SK-N-DZ (cell line): Measurements from ENCODE around the gene BPIFB1.

Experiments used
- DNase-seq: peaks from one replicate; pipeline ENCODE4 v3.0.0-alpha.2; 2015; ENCODE audit warnings: low spot score

The BPIFB1 gene

DNA sequence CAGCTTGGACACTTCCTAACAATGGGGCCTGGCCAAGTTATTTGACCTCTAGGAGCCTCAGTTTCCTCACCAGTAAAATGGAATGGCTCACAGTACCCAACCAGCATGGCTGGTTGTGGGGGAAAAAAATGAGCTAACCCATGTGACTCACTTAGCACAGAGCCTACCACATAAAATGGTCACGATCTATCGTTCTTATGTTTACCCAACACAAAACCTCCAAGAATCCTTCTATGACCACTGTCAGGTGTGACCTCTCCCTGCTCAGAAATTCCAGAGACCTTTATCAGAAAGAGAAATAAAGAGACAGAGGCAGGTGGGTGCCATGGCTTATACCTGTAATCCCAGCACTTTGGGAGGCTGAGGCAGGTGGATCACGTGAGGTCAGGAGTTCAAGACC is 39.4 kb downstream of the BPIFB1 start:
- no peak for DNase-seq

DNA sequence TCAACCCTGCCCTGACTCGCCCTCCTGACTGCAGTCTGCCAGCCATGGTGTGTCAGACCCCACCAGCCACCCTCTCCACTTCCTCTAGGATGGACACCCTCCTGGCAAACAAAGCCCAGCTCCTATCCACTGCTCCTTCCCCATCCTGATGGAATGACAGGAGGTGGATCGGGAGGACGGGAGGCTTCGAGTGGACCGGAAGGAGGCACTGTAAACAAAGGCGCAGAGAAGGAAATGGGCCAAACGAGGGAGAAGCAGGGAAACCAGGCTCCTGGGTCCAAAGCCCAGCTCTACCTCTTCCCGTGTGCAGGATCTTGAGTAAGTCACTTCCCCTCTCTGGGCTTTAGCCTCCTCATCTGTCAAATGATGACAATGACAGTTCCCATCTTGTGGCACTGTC is 40.2 kb downstream of the BPIFB1 start:
- DNase-seq = no peak

DNA sequence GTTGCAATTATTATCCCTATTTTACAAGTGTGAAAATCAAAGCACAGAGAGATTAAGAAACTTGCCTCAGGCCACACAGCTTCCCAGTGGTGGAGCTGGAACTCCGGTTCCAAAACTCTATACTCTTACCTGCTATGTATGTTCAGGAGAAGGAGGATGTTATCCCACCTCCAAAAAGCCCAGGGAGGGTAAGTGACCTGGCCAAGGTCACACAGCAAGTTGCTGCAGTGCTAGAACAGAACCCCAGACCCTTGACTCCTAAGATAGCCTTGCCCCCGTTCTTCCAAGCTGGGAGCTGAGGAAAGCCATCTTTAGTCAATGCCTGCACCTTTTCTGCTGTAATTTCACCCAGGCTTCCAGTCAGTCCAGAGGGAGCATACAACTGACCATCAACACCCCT is 42.3 kb downstream of the BPIFB1 start:
- DNase-seq = no peak

DNA sequence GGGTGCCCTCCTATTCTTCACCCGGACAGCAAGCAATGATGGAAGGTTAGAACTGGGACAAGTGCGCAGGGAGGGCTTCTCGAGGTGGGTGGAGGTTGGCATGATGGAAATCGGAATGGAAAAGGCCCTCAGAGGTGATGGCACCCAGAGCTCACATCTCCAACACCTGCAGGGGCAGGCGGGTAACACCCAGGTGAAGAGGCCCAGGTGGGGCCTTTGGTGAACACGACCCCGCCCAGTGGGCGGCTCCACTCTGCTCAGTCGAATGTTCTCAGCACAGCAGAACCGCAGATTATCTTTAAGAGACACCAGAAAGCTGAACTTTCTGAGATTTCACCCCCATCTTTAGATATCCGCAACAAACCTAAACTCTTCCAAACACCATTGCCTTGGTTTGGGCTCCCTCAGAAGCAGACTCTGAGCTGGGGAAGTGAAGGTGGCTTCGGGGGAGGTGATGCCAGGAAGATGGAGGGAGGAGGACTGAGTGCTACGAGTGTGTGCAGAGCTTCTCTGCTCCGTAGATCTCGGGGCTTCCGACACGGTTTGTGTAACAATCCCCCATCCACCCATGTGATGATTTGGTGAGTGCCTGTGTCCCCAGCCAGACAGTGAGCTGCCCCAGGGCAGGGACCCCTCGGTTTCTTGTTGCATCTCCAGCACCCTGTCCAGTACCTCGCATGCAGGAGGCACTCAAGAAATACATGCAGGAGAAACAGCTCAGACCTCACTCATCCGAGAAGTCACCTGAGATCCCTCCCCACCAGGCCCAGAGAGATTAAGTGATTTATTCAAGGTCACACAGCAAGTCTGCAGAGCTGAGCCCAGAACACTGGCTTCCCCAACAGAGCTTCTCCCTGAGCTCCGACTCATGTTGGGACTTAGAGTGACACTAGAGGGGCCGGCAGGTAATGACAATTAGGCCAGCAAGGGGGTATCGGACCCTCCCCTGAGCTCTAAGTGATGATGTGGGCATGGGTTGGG is 45.4 kb downstream of the BPIFB1 start:
- no peak for DNase-seq

DNA sequence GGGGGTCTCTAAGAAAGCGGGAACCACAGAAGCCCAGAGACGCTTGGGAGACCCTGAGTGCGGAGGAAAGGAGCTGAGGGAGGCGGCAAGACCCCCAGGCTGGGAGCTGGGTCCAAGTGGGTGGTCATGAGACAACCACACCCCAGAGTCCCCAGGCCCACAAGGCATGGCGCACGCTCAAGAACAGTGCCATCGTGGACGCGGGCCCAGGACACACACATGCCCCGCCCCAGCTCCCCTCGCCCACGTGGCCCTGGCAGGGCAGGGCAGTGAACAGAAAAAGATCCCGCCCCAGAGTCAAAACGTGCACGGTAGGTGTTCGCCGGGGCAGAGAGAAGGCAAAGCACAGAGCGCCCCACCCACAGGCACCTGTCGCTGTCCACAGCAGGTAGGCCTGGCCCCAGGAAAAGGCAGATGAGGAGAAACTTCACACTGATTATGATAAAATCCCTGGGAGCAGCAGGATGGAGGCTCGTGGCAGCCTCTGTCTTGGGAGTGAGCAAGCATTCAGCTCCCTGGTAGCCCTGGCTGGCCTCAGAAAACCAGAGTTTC is 50.0 kb downstream of the BPIFB1 start:
- no peak for DNase-seq

DNA sequence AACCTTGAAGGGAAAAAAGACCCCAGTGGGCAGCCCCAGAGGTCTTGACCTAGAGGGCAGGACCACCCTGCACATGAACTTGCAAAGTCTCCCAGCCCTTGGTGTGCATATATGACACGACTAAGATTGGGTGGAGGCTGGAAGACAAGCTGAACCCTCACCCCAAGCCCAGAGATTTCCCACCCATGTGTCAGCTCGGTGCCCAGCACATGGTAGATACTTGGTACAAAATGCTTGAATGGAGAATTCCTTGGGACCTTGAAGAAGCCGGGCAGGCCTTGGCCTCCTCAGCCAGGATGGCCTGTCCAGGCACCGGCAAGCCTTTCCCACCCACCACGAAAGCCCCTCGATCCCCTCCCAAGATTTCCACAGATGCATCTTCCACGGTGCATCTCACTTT is 50.6 kb downstream of the BPIFB1 start:
- DNase-seq = no peak

DNA sequence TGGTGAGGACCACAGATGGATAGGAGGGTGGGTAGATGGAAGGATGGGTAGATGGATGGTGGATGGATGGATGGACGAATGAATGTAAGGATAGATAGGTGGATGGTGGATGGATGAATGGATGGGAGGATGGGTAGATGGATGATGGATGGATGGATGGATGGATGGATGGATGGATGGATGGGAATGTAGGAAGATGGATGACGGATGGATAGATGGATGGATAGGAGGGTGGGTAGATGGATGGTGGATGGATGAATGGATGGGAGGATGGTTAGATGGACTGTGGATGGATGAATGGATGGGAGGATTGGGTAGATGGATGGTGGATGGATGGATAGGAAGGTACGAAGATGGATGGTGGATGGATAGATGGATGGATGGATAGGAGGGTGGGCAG is 51.1 kb downstream of the BPIFB1 start:
- DNase-seq = no peak

DNA sequence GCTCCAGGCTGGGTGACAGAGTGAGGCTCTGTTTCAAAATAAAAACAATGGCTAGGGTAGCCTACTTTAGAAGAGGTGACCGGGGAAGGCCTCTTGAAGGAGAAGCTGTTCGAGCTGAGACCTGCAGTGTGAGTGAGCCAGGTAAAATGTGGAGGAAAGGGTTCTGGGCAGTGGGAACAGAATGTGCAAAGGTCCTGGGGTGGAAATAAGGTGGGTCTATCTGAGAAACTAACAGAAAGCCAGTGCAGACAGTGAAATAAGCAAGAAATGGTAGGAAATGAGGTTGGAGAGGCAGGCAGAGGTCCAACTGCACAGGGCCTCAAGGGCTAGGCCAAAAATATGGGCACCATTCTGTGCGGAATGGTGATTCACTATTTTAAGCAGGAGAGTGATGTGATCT is 53.4 kb downstream of the BPIFB1 start:
- DNase-seq = no peak

DNA sequence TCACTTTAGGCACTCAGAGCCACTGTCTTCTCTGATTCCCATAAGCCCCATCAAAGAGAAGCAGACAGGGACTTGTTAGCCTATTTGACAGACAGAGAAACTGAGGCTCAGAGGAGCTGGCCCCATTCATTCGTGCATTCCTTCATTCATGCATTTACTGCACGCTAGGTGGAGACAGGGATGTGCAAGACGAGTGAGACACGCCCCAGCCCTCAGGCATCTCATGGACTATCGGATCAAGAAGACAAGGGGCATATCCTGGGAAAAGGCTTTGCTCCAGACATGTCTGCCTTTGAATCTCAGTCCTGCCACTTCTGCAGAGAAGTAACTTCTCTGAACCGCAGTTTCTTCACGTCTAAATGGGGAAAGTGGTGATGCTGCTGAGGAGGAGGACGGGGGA is 54.1 kb downstream of the BPIFB1 start:
- no peak for DNase-seq

DNA sequence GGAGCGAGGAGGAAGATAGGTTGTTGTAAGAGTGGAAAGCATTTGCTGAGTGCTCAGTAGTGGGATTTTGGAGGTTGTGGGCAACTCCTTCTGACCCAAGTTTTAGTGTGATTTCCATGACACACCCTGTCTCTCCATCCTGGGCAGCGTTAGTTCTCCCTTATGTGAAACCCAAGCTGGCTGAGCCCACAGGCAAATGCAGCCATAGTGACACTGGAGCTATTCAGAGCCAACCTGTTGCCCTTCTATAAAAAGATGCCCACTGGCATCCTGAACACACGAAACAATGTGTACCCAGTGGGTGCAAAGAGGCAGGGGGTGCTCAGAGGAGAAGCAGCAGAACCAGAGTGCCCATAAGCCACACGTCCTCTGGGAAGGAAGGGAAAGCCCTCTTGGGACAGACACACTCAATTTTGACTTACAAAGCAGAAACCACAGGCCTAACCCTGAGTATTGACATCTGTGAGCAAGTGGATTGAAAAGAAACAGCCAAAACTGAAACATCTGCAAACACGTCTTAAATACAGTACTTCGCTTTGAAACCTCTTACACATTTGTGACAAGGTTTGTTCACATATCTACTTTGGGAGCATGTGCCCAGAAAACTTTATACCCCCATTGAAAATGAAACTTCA is 54.6 kb downstream of the BPIFB1 start:
- no peak for DNase-seq

DNA sequence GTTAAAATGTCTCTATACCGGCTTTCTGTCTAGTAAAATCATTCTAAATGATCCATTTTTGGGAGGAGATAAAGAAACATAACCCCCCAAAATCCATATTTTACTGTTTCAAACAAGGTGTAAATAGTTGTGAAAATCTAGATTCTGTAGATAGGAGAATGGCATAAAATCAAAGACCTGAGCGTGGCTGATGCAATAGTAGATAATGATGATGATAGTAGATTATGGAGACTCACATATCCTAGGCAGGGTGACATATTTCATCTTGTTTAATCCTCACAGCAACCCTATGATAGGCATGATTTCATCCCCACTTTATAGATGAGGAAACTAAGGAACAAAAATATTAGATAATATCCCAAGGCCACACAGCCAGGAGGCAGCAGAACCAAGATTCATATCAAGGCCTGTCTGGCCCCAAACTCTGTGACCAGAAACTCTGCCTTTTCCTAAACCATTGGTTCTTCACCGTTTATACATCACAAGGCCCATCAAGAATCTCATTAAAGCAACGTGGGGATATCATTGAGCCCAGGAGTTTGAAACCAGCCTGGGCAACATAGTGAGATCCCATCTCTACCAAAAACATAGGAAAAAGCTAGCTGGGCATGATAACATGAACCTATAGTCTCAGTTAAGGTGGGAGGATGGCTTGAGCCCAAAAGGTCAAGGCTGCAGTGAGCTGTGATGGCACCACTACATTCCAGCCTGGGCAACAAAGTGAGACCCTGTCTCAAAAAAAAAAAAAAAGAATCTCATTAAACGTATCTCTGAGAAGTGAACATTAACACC is 55.6 kb downstream of the BPIFB1 start:
- DNase-seq = no peak

DNA sequence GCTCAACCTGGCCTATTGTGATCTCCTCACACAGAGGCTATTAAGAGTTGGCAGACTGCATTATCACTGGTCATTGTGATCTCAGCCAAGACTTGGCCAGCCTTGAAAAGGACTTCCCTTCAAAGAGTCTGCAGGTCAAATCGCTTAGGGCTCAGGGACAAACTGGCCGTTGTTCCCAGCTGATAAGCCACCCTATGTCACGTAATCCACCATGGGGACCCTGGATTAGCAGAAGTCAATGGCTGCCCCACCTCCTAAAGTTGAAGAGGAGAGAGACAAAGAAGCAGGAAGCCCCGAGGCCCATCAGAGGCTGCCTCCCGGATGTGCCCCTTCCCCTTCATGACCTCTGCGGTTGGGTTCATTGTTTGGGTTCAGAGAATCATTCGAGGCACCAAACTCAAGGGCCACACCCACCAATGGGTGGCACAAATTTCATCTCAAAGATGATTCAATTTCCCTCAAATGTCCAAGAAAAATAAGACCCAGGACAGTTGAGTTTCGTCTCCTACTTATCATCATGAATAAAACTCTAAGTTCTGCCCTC is 56.6 kb downstream of the BPIFB1 start:
- no peak for DNase-seq

DNA sequence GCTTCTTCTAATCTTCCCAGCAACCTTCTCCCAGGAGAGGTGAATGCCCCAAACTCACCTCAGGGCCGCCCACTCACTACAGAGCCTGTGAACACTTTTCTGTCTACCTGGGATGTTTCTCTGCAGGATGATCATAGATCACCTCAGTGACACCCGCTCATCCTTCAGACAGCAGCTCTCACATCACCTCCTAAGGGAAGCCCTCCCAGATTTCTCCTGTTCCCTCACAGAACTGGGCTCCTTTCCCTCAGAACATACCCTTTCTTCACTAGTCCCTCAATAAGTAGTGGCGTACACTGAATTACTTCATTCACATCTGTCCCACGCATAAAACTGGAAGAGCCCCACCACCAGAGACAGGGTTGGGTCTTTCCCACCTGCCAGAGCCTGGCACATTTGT is 60.5 kb downstream of the BPIFB1 start:
- no peak for DNase-seq

DNA sequence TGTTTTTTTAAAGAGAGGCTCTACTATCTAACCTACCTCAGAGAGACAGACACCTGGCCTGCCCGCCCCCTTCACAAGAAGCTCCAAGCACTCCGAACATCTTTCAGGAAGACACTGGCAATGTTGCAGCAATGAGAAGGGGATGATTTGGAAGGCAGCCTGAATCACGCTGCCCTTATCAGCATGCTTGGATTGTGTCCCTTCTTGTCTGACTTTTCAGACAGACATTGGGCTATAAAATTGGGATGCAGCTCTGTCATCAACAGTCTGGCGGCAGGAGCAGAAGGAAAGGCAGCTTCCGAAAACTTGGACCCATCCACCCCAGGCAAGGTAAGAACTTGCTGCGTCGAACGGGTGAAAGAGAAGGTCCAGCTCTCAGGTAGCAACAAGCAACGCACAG is 62.3 kb downstream of the BPIFB1 start:
- no peak for DNase-seq

DNA sequence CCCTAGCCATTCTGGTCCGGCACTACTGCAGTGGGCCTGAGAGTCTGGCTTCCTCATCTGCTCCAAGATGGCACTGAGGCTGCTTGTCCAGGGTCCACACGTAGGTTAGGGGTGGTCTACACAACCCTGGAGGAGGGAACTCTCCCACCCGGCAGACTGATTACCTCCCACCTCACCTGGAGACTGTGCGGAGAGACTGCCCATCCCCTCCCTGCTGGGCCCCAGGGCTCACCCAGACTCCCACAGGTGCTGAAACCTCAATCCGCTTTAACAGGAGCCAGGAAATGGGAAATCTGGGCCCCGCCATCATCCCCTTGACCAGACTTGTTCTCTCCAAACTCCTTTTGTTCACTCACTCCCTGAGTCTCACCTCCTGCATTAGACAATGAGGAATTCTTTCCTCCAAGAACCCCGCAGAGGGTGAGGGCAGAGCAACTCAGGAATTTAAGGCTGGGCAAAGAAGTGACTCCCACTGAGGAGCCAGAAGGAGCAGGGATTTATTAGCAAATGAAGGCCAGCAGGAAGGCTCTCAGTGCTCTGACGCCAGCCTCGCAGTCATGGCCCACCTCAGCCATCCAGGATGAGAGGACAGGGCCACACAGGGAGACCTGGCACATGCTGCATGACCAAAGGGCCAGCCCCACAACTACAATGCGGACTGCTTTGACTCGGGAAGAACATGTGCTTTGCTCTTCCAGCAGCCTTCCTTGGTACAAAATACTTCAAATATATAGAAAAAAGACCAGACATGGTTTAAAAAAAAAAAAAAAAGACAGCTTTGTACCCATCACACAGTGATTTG is 65.3 kb downstream of the BPIFB1 start:
- DNase-seq = no peak

DNA sequence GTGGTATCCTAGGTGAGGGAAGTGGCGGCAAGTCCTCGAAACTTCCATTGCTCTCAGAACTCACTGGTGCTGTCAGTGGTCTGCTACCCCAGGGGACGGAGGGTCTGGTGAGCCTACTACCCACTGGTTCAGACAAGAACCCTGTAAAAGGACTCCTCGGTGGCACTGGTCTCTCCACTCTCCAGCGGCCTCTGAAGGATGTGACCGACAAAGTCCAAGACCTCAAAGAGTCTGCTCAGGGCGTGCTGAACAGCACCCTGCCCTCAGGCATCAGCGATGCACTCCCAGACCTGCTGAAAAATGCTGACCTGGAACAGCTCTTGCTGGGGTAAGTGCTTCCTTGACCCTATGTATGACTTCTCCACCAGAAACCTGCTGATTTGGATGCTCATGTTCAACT is 66.5 kb downstream of the BPIFB1 start:
- DNase-seq = no peak

DNA sequence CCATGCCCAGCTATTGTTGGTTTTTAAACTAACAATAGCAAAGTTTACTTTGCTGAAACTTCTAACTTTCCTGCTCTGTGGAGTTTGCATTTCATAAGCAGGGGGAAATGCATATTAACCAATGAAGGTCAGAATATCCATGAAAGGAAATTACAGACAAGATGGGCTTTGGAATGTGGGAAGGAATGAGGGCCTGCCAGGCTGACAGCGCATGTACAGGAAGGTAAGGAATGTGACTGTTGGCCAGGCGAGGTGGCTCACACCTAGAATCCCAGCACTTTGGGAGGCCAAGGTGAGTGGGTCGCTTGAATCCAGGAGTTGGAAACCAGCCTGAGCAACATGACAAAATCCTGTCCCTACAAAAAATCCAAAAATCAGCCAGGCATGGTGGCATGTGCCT is 68.7 kb downstream of the BPIFB1 start:
- DNase-seq = no peak

DNA sequence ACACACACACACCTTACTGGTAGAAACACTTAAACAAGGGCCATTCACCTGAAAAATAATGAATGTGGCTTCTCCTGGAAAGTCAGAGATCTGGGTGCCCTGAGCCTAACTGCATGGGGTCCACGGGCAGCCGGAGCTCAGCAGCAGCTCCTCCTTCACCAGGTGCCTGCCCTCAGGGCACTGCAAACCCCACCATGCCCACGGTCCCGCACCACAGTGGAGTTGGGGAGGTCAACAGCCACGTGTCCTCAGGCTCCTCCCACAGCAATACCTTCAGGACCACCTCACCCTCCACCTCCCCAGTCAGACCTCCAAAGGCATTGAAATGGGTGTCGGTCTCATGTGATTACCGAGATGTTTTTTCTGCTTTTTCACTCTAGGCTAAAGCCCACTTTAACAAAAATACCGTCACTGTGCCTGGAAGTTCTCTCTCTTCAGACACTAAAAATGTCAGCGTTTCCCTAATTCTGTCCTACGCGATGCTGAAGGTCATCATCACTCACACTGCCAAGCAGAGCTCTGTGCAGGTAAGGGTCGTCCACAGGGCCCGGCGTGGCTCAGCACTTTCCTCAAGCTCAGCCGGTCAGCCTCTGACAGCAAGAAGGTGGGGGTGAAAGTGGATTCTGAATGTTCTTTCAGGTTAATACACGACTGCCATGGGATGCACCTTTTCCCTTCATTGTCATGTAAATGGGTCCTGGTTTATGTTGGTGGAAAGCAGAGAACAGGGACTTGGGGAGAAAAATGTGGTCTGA is 69.4 kb downstream of the BPIFB1 start:
- DNase-seq = no peak

DNA sequence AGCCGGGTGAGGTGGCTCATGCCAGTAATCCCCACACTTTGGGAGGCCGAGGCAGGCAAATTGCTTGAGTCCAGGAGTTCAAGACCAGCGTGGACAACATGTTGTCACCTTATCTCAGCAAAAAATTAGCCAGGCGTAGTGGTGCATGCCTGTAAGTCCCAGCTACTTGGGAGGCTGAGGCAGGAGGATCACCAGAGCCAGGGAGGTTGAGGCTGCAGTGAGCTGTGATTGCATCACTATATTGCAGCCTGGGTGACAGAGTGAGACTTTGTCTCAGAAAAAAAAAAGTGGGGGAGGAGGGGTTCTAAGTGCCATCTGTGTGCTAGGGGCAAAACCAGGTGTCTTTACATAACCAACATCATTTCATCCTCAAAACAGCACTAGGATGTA is 70.0 kb downstream of the BPIFB1 start:
- DNase-seq = no peak
